Ishikawa (cell line): ENCODE measurements around the gene GJC1.

Source experiments
- CREB1 ChIP-seq: IDR thresholded peaks from 2 replicates; pipeline ENCODE4 v1.6.1; 2012; ENCODE audit warnings: low read depth
- EGR1 ChIP-seq: IDR thresholded peaks from 2 replicates; pipeline ENCODE4 v1.6.1; 2012
- EP300 ChIP-seq: IDR thresholded peaks from 2 replicates; pipeline ENCODE4 v1.6.1; 2012; ENCODE audit warnings: borderline replicate concordance
- MAX ChIP-seq: IDR thresholded peaks from 2 replicates; pipeline ENCODE4 v1.6.1; 2012
- NFIC ChIP-seq: IDR thresholded peaks from 2 replicates; pipeline ENCODE4 v1.6.1; 2012
- RAD21 ChIP-seq: IDR thresholded peaks from 2 replicates; pipeline ENCODE4 v1.6.1; 2012; ENCODE audit warnings: low read depth
- REST ChIP-seq: IDR thresholded peaks from 2 replicates; pipeline ENCODE4 v1.6.1; 2012; ENCODE audit warnings: low read depth, mild to moderate bottlenecking
- TAF1 ChIP-seq: IDR thresholded peaks from 2 replicates; pipeline ENCODE4 v1.6.1; 2012; ENCODE audit warnings: low read depth, mild to moderate bottlenecking
- YY1 ChIP-seq: IDR thresholded peaks from 2 replicates; pipeline ENCODE4 v1.6.1; 2012; ENCODE audit warnings: low read depth

GRCh38 chr17:44812263-44812662 is 17.8 kb downstream of the GJC1 start:
- no peak for TF ChIP-seq CREB1
- TF ChIP-seq TAF1 = no peak
- no peak for TF ChIP-seq RAD21
- no peak for TF ChIP-seq EP300
- no peak for TF ChIP-seq YY1
- TF ChIP-seq MAX = no peak
- TF ChIP-seq NFIC = no peak
- no peak for TF ChIP-seq REST
- TF ChIP-seq EGR1 = no peak
